Rectal smooth muscle tissue (tissue), 1 donor: Measurements from ENCODE around the gene ADH7.

Source experiments
- H3K27ac ChIP-seq: one replicate; pipeline ENCODE4 v1.7.0; 2013; ENCODE audit warnings: low read depth, low read length, inconsistent platforms
- H3K27me3 ChIP-seq: one replicate; pipeline ENCODE4 v1.7.0; 2013; ENCODE audit warnings: low read length; ENCODE audit not compliant: control insufficient read depth, insufficient read depth
- H3K36me3 ChIP-seq: one replicate; pipeline ENCODE4 v1.7.0; 2013; ENCODE audit warnings: low read length; ENCODE audit not compliant: control insufficient read depth, insufficient read depth
- H3K4me1 ChIP-seq: one replicate; pipeline ENCODE4 v1.7.0; 2013; ENCODE audit warnings: low read length; ENCODE audit not compliant: control insufficient read depth, insufficient read depth
- H3K4me3 ChIP-seq: one replicate; pipeline ENCODE4 v1.7.0; 2013; ENCODE audit warnings: low read length
- H3K9ac ChIP-seq: one replicate; pipeline ENCODE4 v1.7.0; 2013; ENCODE audit warnings: low read length

The ADH7 gene

DNA sequence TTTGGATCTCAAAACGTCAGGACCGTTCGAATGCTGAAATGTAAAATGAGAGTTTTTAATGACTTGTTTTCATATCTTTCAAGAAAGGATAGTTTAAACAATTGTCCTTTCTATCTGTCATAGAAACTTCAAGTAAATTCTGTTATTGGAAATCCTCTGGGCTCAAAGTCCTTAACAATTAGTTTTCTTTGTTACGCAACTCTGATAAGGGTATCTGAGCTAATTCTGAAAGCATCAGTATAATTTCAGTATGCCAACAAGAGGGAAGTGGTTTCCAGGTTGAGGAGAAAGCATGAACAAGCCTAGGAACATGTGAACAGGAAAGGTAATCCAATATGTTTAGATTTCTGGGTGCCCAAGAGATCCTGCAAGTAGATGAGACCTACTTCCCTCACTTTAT is 22.0 kb downstream of the ADH7 start:
- Histone ChIP-seq H3K27me3 (no peaks in the 10 kb centered on the region), H3K9ac (no peak overlapping the region), H3K36me3 (no peaks in the 10 kb centered on the region), H3K4me1 (no peaks in the 10 kb centered on the region), H3K4me3 (no peak overlapping the region), H3K27ac (no peak overlapping the region)

DNA sequence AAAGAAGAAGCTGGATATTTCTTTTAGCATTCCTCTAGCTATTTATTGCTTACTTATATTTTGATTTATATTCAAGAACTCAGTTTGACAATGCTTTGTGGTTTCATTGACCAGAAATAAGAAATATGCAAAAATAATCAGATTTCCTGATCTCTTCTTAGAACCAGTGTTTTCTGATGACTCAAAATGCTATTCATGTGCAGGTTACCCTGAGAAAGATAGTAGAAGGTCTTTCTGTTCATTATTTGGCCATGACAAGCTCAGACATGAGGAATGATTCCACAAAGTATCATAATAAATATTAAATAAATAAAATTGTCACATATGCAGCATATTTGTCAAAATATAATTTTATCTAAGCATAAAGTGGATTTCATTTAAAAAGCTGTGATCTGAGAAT is 24.1 kb downstream of the ADH7 start:
- Histone ChIP-seq H3K36me3 (no peaks in the 10 kb centered on the region), H3K27me3 (no peaks in the 10 kb centered on the region), H3K4me3 (no peak overlapping the region), H3K9ac (no peak overlapping the region), H3K27ac (no peak overlapping the region), H3K4me1 (peaks cover 6% of the 10 kb centered on the region)

DNA sequence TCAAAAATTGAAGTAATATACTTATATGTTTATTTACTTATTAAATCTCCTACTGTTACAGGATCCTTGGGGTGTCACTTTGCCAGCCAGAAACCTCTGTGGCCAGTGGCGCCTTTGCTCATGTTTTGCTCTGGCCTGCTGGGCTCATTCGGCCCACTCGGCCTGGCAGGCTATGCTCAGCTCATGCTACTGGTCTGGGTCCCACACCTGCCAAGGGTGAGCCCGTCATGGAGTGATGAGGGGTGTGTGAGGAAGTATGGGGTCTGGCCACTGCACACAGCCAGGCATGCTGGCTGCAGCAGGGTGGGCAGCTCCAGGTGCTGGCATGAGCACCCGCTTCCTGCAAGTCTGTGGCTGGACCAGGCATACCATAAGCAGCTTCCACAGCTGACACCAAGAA is 25.1 kb downstream of the ADH7 start:
- Histone ChIP-seq H3K27me3 (no peaks in the 10 kb centered on the region), H3K36me3 (no peaks in the 10 kb centered on the region), H3K27ac (no peak overlapping the region), H3K9ac (no peak overlapping the region), H3K4me3 (no peak overlapping the region), H3K4me1 (peaks cover 6% of the 10 kb centered on the region)

DNA sequence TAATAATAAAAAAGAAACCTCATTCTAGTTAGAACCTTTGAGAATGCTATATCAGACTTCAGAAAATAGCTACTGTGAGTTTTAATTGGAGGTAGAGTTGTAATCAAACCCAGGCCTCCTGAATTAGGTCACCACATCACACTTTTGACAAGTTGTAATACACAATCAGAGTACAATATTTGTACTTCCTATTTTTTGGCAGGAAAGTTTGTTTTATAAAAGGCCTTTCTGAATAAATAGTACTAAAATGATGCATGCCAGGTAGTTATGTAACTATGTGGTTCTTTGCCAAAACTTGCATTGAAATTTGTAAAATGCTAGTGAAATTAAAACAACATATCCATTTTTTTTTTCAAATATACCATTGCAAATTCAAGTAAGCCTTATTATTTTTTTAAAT is 26.8 kb downstream of the ADH7 start:
- Histone ChIP-seq H3K9ac (no peak overlapping the region), H3K27me3 (no peaks in the 10 kb centered on the region), H3K27ac (no peak overlapping the region), H3K36me3 (no peaks in the 10 kb centered on the region), H3K4me1 (peaks cover 6% of the 10 kb centered on the region), H3K4me3 (no peak overlapping the region)

DNA sequence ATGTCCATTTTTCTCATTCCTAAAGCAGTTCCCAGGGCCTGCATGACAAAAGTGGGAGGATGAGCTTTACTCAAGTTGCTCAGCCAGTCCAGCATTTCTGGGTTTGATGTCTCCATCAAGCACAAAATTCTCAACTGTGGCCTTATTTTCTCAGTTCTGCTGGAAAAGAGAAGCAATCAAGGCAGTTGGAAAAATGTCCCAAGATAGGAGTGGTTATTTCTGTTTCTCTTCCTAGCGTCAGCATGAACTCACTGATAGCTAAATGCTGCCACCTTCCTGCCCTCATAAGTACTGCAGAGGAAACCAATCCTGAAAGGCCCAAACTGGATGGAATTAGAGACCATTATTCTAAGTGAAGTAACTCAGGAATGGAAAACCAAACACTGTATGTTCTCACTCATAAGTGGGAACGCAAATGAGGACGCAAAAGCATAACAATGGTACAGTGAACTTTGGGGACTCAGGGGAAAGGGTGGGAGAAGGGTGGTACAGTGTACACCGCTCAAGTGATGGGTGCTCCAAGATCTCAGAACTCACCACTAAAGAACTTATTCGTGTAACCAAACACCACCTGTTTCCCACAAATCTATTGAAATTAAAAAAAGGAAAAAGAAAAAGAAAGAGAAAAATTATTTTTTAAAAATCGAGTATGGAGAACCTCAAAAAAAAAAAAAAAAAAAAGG is 29.6 kb downstream of the ADH7 start:
- H3K4me1 ChIP-seq, result peaks cover 6% of the 10 kb centered on the region

DNA sequence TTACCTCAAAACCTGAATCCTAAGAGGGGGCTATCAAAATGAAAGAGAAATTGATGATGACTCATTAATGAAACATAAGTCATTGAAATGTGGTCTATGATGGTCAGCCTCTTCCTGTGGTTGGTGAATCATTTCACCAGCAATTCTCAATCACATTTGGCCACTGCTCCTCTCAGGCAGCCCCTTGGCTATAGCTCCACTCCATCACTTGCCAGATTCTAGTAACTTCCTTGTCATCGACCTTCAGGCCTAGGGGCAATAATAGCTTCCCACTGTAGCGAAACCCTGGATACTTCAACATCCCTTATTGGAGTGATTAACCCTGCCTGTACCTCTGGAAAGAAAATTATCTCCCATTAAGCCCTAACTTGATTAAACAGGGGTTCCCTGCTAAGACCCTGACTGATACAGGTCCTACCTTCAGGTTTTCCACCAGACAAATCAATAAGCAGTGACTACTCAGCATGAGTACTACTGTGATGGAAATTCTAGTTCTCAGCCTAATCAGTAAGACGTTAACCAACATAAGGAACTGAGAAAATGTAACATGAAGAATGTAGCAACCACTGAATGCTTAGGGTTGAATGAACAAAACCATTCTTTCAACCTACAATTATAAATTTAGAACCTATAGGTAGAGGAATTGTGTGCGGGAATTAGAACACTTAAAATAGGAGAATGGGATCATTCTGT is 30.4 kb downstream of the ADH7 start:
- Histone ChIP-seq H3K27ac (no peak overlapping the region), H3K36me3 (no peaks in the 10 kb centered on the region), H3K27me3 (no peaks in the 10 kb centered on the region), H3K9ac (no peak overlapping the region), H3K4me1 (peaks cover 6% of the 10 kb centered on the region), H3K4me3 (no peak overlapping the region)

More for the DNA sequence above, 29.6 kb downstream of the ADH7 start:
- no peak overlapping the region for H3K27ac ChIP-seq
- no peaks in the 10 kb centered on the region for H3K27me3 ChIP-seq
- no peak overlapping the region for H3K9ac ChIP-seq
- no peak overlapping the region for H3K4me3 ChIP-seq
- H3K36me3 ChIP-seq, result no peaks in the 10 kb centered on the region

DNA sequence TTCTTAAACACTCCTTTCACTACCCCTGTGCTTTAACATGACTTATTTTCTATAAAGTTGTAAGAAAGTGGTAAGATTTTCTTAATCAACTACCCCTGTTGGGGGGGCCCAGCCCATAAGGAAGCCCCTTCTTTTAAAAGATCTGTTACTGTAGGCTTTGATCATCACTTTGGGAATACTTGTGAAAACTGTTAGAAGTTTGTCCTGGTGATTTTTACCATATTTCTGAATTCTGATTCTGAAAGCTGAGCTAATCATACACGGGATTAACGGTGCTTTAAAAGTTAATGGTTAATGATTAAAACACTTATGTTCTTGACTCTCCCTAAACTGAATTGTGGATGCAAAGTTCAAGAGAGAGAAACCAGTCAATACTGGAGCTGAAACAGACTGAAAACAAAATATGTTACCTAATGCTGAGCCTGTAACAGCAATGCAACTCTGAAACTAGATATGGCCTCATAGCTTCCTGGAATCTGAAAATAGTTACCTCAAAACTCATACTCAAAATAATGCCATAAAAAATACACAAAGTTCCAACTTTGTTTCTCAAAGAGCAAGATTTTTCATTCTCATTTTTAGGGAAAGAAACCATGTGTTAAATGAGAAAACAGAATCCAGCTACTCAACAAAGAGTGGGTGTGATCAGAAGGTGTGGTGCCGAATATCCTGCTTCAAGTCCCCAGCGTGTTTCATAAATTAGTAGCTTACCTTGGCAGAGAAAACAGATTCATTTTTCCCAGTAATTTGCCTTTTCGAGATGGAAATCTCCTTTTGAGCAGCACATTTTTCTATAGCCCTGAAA is 31.6 kb downstream of the ADH7 start:
- no peaks in the 10 kb centered on the region for H3K36me3 ChIP-seq
- no peak overlapping the region for H3K27ac ChIP-seq
- H3K4me1 ChIP-seq, result peaks cover 6% of the 10 kb centered on the region
- no peaks in the 10 kb centered on the region for H3K27me3 ChIP-seq
- no peak overlapping the region for H3K9ac ChIP-seq
- H3K4me3 ChIP-seq, result no peak overlapping the region

DNA sequence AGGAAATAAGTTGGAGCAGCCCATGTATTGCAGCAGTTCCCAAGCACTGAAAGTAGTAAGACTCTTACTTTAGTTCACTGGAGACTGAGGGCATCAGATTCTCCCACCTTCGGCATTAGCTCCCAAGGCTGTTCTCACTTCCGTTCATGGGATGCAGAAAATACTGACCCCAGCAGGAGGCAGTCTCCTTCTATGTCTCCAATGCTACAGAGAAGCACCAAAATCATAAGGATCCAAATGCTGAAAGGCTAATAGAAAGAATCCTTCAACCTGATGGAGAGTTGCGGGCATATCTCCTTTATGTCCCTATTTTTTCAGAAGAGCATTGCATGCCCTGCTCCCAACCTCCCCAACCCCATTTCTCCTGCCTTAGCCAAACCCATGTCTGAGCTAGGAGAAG is 32.4 kb downstream of the ADH7 start:
- no peaks in the 10 kb centered on the region for H3K27me3 ChIP-seq
- H3K9ac ChIP-seq, result no peak overlapping the region
- no peaks in the 10 kb centered on the region for H3K36me3 ChIP-seq
- no peak overlapping the region for H3K4me3 ChIP-seq
- H3K4me1 ChIP-seq, result peaks cover 3% of the 10 kb centered on the region
- H3K27ac ChIP-seq, result no peak overlapping the region

DNA sequence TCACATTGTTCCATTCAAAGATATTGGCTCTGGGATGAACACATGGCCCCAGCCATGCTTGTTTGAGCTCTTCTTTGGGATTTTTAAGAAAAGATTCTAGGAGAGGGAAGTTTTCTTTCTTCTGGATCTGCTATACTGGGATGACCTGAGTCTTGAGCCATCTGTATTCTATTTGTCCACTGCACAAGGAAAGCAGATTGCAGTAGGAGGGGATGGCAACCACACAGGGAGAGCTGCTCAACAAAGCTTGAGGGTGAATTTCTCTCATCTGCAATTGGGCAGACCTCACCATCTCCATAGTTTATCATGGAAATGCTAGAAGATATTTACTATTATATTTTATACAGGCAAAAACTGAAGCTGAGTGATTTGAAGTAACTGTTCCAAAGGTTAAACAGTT is 34.3 kb downstream of the ADH7 start:
- no peaks in the 10 kb centered on the region for H3K36me3 ChIP-seq
- no peak overlapping the region for H3K9ac ChIP-seq
- H3K27ac ChIP-seq, result no peak overlapping the region
- no peaks in the 10 kb centered on the region for H3K27me3 ChIP-seq
- H3K4me3 ChIP-seq, result no peak overlapping the region
- no peaks in the 10 kb centered on the region for H3K4me1 ChIP-seq

DNA sequence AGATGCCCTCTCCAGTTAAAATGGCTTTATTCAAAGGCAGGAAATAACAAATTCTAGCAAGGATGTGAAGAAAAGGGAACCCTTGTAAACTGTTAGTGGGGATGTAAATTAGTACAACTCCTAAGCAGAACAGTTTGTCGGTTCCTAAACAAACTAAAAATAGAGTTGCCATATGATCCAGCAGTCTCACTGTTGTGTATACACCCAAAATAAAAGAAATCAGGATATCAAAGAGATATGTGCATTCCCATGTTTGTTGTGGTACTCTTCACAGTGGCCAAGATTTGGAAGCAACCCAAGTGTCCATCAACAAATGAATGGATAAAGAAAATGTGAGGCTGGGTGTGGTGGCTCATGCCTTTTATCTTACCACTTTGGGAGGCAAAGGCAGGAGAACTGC is 36.1 kb downstream of the ADH7 start:
- Histone ChIP-seq H3K27ac (no peak overlapping the region), H3K27me3 (no peaks in the 10 kb centered on the region), H3K4me3 (no peak overlapping the region), H3K36me3 (no peaks in the 10 kb centered on the region), H3K9ac (no peak overlapping the region), H3K4me1 (peaks cover 4% of the 10 kb centered on the region)

DNA sequence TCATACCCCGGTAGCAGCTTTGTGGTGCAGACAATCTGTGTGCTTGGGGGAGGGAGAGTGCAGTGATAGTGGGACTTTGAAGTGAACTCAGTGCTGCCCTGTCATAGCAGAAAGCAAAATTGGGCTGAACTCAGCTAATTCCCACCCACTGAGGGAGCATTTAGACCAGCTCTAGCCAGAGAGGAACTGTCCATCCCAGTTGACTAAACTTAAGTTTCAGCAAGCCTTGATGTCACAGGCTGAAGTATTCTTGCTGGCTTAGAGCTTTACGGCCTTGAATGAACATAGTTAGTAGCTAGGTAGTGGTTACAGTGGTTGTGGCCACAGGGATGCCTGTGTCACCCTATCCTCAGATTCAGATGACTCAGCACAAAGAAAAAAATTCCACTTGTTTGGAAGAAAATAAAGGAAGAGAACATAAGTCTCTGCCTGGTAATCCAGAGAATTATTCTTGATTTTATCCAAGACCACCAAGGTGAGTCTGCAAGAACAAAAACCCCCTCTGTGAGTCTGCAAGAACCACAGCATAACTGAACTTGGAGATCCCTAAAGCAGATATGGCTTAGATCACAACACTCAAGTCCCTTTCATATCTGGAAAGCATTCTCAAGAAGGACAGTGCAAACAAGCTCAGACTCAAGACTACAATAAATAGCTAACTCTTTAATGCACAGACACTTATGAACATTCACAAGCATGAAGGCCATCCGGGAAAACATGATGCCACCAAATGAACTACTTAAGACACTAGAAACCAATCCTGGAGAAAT is 39.4 kb downstream of the ADH7 start:
- no peak overlapping the region for H3K9ac ChIP-seq
- H3K27ac ChIP-seq, result no peak overlapping the region
- no peaks in the 10 kb centered on the region for H3K27me3 ChIP-seq
- peaks cover 4% of the 10 kb centered on the region for H3K4me1 ChIP-seq
- H3K36me3 ChIP-seq, result no peaks in the 10 kb centered on the region
- no peak overlapping the region for H3K4me3 ChIP-seq

DNA sequence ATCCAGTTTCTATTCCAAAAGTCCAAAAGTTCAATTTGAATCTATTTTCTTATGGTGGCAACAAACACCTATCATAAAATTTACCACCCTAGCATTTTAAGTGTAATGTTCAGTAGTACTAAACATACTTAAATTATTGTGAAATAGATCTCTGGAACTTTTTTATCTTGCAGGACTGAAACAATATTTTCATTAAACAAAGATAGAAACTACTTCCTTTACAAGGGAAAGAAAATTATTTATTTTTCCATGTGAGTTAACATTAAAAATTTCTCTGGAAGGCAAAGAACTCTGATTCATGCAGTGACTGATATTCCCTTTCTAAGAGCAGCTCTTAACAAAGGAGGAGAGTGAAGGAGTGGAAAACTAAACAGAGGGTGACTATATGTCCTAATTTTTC is 40.2 kb downstream of the ADH7 start:
- Histone ChIP-seq H3K27me3 (no peaks in the 10 kb centered on the region), H3K4me1 (peaks cover 4% of the 10 kb centered on the region), H3K9ac (no peak overlapping the region), H3K4me3 (no peak overlapping the region), H3K36me3 (no peaks in the 10 kb centered on the region), H3K27ac (peak overlapping the region; percentile 23)
